MM.1S (cell line): ENCODE results near the gene EMILIN1.

Experiments used
- CTCF ChIP-seq: fragments of 300-600 bp; sonication (generic); IDR thresholded peaks from 2 replicates; pipeline ENCODE4 v1.5.1; 2016; ENCODE audit warnings: antibody characterized with exemption, low read length, mixed read lengths
- EZH2 ChIP-seq: fragments of 300-600 bp; sonication (generic); optimal IDR thresholded peaks from 2 replicates; pipeline ENCODE3; 2017; ENCODE audit warnings: low read depth, mild to moderate bottlenecking, antibody characterized with exemption, low read length, mixed read lengths
- EZH2phosphoT487 ChIP-seq: fragments of 300-600 bp; sonication (generic); IDR thresholded peaks from 2 replicates; pipeline ENCODE4 v1.6.1; 2018; ENCODE audit warnings: antibody characterized with exemption, low read length

DNA sequence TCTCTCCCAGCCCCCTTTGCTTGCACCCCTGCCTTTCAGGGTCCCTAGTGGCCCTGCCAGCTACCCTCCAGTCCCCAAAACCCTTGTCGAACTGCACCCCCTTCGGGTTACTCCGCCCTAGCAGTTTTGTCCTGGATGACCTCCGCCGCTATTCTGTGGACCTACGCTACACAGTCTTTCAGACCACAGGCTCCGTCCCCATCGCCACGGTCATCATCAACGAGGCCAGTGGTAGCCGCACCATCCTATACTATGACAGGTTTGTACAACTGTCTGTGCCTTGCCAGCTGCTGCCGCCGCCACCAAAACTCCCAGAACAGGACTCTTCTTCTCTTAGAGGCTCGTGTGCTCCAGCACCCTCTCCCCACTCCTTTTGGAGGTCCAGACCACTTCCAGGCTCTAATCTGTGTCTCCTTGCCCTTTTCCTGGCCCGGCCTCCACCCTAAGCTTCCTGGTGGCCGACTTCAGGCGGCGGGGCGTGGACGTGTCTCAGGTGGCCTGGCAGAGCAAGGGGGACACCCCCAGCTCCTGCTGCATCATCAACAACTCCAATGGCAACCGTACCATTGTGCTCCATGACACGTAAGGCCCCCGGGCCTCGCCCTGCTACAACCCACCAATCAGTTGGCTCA, 16.1 kb downstream of the EMILIN1 start:
- TF ChIP-seq CTCF (no peak), EZH2 (no peak), EZH2phosphoT487 (no peak)
